ENCODE results near the gene PRRT2.
A peak's percentile ranks its signal among the peaks of the same experiment; 100 is the strongest.

- TF ChIP-seq POLR2A (IDR thresholded peaks at IDR 0.05) (no peak), CTCF (IDR thresholded peaks at IDR 0.05) (no peak), POLR2AphosphoS5 (IDR thresholded peaks at IDR 0.05) (peak; percentile 53)
Measured at GRCh38 chr16:29858149-29858849, 46.3 kb downstream of the PRRT2 start.
